Brain microvascular endothelial cell (primary cell): ENCODE measurements around the gene IFT88.
"Not testable (repeated sequence)": the region's sequence is repeated elsewhere in the genome, so short reads cannot be mapped to it uniquely, and the experiment has no call there.

Experiments used
- DNase-seq: peaks from one replicate; pipeline ENCODE4 v3.0.0-alpha.2; 2020
- H3K27ac ChIP-seq: fragments of 250-450 bp; sonication (Bioruptor Pico); 2 replicates; pipeline ENCODE4 v1.5.1; 2020; ENCODE audit warnings: mild to moderate bottlenecking, moderate library complexity
- H3K27me3 ChIP-seq: fragments of 250-450 bp; sonication (Bioruptor Pico); replicated peaks from 2 replicates; pipeline ENCODE4 v1.5.1; 2020; ENCODE audit warnings: mild to moderate bottlenecking
- H3K36me3 ChIP-seq: fragments of 250-450 bp; sonication (Bioruptor Pico); replicated peaks from 2 replicates; pipeline ENCODE4 v1.5.1; 2020; ENCODE audit warnings: mild to moderate bottlenecking
- H3K4me3 ChIP-seq: 2 replicates; pipeline ENCODE4 v1.5.1; 2011; ENCODE audit warnings: low read depth, mild to moderate bottlenecking, control low read depth, low read length, moderate library complexity
- in situ Hi-C: cut with HindIII; loops from 2 replicates; pipeline ENCODE4 v1.10.0; 2017; ENCODE audit warnings: low sequenced_read_pairs, low pct_ligation_motif_present
- TF ChIP-seq, protein P1 (sequence below): IDR thresholded peaks from 2 replicates; pipeline ENCODE4 v1.5.1; 2011; ENCODE audit warnings: low read depth, mild to moderate bottlenecking, moderate library complexity, low read length, control low read depth, inconsistent platforms; ENCODE audit errors: missing control alignments

Gene IFT88

GRCh38 chr13:20680416-20681080 lies 113.6 kb downstream of the IFT88 start:
- H3K27me3 ChIP-seq = no peaks in the 10 kb centered on the region
- in situ Hi-C loops = no loop called here
- no peak overlapping the region for H3K4me3 ChIP-seq
- TF ChIP-seq, protein P1, sequence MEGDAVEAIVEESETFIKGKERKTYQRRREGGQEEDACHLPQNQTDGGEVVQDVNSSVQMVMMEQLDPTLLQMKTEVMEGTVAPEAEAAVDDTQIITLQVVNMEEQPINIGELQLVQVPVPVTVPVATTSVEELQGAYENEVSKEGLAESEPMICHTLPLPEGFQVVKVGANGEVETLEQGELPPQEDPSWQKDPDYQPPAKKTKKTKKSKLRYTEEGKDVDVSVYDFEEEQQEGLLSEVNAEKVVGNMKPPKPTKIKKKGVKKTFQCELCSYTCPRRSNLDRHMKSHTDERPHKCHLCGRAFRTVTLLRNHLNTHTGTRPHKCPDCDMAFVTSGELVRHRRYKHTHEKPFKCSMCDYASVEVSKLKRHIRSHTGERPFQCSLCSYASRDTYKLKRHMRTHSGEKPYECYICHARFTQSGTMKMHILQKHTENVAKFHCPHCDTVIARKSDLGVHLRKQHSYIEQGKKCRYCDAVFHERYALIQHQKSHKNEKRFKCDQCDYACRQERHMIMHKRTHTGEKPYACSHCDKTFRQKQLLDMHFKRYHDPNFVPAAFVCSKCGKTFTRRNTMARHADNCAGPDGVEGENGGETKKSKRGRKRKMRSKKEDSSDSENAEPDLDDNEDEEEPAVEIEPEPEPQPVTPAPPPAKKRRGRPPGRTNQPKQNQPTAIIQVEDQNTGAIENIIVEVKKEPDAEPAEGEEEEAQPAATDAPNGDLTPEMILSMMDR = no peak
- no peak for DNase-seq
- H3K27ac ChIP-seq = no peak overlapping the region
- no peaks in the 10 kb centered on the region for H3K36me3 ChIP-seq

GRCh38 chr13:20681481-20681880 lies 114.5 kb downstream of the IFT88 start:
- H3K4me3 ChIP-seq, H3K27ac ChIP-seq, in situ Hi-C loops, H3K27me3 ChIP-seq, H3K36me3 ChIP-seq: not testable (repeated sequence)
- DNase-seq = peak; percentile 37

- H3K4me3 ChIP-seq = no peak overlapping the region
- in situ Hi-C loops = no loop called here
- DNase-seq = no peak
These were observed 115.1 kb downstream of the IFT88 start for GRCh38 chr13:20682061-20682460.

GRCh38 chr13:20684041-20684440 lies 117.1 kb downstream of the IFT88 start:
- Histone ChIP-seq H3K4me3 (no peak overlapping the region), H3K27me3 (no peaks in the 10 kb centered on the region), H3K36me3 (no peaks in the 10 kb centered on the region), H3K27ac (no peak overlapping the region)
- DNase-seq = no peak
- in situ Hi-C loops = no loop called here
- TF ChIP-seq, protein P1 = no peak

More at GRCh38 chr13:20682061-20682460, 115.1 kb downstream of the IFT88 start:
- Histone ChIP-seq H3K27ac (no peak overlapping the region), H3K27me3 (no peaks in the 10 kb centered on the region), H3K36me3 (no peaks in the 10 kb centered on the region)
- TF ChIP-seq, protein P1 = no peak

DNA sequence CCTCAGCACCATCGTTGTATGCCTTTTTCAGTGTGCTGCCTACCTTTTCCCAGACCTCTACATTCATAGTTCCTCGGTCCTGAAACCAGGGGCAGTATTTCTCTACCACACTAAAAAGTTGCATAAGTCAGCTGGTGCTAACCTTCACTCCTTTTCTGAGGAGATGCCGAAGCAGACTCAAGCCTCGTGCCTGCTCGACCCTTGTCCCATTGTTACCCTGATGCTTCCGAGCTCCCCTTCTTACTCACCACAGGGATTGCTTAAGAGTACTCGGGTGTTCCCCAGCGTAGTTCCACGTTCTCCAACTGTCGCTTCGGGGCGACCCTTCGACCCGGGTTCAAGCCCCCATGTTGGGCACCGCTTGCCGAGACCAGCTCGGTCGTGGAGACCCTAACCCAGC lies 117.6 kb downstream of the IFT88 start:
- H3K27ac ChIP-seq = no peak overlapping the region
- TF ChIP-seq, protein P1 = peak; percentile 3
- no peaks in the 10 kb centered on the region for H3K27me3 ChIP-seq
- no peaks in the 10 kb centered on the region for H3K36me3 ChIP-seq
- in situ Hi-C loops = no loop called here
- no peak overlapping the region for H3K4me3 ChIP-seq
- no peak for DNase-seq

DNA sequence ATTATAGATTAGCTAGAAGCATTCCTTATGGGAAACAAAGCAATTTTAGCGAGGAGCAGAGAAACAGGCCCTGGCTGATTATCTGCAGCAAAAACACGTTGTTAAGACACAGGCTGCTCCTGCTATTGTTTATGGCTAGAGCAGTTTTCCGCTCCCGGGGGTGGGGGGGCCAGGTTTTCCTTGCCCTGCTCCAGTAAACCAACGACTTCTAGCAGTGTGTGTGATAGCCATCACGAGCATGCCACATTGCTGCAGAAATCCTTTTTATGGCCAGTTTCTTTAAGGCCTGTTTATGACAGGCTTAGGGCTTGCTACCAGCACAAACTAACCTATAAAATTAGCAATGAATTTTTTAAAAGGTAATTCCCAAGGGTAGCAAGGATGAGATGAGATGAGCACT lies 118.1 kb downstream of the IFT88 start:
- in situ Hi-C loops = no loop called here
- H3K36me3 ChIP-seq = no peaks in the 10 kb centered on the region
- H3K27me3 ChIP-seq = no peaks in the 10 kb centered on the region
- DNase-seq = no peak
- H3K27ac ChIP-seq = no peak overlapping the region
- TF ChIP-seq, protein P1 = no peak
- no peak overlapping the region for H3K4me3 ChIP-seq
